Hindlimb muscle (tissue), 1 donor: ENCODE results near the gene CELSR1. TPM values are rescaled to one million over a fixed set of nuclear protein-coding genes. Genes with fewer than 3 reads are reported as not detected.
"Not testable (repeated sequence)": the region's sequence is repeated elsewhere in the genome, so short reads cannot be mapped to it uniquely, and the experiment has no call there.

Source experiments
- DNase-seq: peaks from one replicate; pipeline ENCODE4 v3.0.0-alpha.2; 2013
- polyA plus RNA-seq: library from polyadenylated mRNA; unstranded; fragments of 120-200 nt; gene quantifications from one replicate; pipeline ENCODE4 v1.2.1, GENCODE V29; 2013; ENCODE audit not compliant: insufficient read length

CELSR1 gene
- polyA plus RNA-seq, 1 donor: 7.6 TPM

DNA sequence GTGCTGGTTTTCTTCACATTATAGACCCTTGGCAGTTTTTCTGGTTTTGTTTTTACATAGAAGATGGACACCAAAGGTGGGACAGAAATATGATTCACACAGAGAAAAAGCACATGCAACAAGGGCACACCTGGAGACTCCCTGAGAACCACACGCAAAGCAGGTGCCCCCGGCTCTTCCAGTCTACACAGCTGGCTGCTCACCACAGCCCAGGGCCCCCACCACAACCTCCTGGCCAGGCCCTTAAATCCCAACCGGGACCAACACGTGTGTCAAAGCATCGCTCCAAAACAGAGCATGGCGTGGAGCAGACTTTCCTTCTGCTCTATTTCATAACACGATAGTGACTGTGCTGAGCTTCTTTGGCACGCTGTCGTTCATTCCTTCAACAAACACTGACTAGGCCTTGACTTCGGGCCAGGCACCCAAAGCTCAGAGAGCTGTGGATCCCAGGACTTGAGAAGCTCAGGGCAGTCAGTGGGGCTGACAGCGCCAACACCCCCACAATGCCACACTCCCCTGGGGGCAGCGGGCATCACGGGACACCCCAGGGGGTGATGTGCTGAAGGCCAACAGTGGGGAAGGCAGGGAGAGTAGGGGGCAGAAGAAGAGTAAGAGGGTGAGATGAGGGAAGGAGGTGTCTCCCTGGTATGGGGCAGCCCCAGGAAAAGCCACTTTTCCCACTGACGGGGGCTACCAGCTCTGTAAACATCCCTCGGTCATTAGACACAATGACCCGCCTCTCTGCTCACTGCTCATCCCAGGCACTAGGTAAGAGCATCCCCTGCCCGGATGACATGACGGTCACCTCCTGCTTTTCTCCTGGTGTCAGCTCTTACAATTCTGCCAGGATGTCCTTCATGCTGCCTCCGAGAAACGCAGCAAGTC, 26.0 kb downstream of the CELSR1 start:
- no peak for DNase-seq

DNA sequence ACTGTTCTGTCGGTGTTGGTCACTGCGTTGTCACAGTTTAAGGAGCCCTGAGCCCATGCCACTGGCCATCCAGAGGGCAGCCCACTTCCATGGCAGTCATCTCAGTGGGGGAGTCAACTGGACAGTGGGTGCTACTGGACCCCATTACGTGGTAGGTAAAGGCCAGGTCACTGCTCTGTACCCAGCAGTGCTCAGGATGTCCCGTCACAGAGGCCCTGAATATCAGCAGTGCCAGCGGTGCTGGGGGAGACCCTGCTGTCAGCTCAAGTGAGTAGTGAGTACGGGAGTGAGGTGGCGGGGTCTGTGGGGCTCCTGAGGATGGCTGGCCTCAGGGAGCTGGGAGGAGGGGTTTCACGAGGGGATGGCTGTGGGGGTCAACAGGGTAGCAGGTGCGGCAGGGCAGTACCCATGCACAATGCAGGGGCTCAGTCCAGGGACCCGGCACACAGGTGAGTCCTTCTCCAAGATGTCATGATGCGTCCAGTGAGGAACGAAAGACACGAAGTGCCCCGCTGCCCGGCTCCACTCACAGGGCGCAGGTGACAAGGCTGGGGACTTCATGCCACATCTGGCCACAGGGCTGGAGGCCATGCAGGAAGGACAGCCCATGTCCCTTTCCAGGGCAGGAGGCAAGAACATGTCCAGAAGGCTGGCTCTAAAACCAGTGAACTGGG, 27.9 kb downstream of the CELSR1 start:
- DNase-seq: no peak

DNA sequence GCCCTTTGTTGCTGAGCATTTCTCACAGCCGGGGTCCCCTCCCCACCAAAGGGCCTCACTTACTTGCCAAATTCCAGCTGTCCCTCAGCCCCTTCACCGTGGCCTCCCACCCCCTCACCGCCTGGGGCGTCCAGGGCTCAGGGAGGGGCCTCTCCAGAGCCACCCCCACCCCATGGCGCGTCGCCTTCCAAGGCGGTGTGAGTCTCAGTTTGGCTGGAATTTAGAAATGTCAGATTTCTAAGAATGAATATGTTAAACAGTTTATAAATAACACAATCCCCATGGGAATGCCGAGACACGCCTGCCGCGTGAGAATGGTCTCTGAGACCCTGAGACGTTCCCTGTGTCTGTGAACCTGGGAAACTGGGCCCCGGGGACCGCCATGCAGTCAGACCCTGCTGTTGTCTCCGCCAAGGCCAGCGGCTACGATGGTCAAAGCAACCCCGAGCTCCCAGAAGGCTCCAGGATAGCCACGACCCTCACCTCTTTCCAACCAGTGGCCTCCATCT, 28.9 kb downstream of the CELSR1 start:
- no peak for DNase-seq

DNA sequence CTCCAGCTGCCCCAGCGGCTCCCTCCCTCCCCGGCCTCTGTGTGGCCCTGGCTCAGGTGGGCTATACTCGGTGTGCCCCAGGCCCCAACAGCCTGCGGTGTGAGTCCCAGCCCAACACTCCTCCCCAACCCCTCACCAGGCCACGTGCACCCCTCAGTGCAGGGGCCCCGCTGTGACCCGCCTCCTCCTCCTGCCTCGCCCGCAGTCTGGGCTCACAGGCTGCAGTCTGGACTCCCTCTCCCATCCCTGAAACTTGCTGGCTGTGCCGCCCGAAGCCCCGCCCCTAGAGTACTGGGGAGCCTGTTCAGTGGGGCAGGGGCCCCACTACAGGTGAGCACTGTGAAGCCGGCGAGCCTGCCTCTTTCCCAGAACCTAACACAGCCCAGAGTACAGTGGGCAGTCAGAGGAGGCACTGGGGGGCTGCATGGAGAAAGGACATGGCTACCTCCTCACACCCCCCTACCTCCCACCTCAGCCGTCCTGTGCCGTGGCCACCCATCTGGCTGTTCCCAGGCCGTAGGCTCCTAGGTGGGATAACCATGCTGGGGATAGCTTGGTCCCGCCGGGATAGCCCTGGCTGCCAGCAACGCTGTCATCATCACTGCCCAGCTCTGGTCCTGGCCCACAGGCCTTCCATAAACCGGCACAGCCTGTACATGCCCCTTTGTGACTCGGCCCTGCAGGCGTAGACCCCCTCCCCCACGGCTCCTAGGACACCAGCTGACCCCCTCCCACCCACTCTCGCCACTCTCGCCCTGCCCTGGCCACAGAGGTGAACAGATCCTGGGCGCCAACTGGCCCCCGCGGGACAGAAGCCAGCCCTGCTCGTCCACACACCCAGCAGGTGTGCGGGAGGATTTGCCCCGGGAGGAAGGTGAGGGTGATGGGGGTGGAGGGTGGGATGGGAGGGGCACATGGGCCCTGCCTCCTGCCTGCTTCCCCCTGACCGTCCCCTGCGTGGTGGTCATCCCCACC, 29.7 kb downstream of the CELSR1 start:
- DNase-seq: no peak

DNA sequence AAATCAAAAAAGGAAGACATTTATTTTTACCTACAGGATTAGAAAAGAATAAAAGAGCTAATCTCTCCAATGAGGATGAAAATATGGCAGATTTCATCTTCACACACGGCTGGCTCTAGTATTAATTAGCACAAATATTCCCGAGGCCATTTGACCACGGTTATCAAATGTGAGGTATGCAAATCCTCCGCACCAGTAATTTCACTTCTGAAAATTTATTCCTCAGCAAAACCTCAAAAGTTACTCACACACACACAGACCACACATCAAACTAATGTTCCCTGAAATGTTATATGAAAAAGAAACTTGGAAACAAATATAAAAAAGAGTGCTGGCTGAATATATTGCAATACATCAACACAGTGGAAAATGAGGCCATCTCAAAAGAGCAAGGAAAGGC, 32.8 kb downstream of the CELSR1 start:
- DNase-seq: no peak

DNA sequence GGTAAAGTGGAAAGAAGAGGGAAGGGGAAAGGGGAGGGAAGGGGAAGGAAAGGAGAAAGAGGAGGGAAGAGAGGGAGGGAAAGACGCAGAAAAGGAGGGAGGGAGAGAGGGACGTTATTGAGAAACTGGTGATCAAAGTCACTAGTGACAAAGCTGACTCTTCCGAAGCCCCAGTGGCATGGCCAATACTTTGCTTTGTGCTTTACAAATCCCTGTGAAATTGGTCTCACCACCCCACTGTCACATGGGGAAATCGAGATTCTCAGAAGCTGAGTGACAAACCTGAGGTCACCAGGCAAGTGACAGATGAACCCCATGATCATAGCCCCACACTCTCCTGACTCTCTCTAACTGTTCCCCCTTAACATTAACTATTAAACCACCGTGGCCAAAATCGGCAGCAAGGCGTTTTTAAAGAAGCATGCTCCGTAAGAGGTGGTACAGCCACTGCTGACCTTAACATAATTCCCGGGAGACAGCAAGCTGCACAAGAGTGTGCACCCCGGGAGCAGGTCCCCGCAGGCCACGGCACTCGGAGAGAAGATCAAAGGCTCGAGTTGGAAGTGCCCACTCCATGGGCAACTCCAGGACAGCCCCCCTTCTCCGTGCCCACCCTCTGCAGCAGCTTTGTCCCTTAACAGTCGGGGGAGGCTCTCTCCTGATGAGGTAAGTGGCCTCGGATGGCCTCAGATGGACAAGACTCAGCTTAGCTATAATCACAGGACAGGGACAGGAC, 34.8 kb downstream of the CELSR1 start:
- no peak for DNase-seq

DNA sequence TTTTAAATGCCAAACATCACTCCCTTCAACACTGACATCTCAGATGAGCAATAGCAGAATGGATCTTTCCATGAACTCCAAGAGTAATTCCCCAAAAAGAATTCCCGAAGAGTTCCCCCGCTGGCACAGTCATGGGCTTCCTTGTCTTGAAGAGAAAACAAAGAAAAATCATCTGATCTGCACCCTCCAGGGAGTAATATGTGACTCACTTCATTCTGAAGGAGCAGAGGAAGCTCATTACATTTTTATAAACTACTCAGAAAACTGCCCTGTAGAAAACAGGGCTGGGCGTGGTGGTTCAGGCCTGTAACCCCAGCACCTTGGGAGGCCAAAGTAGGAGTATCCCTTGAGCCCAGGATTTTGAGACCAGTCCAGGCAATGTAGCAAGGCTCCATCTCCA, 35.7 kb downstream of the CELSR1 start:
- no peak for DNase-seq

DNA sequence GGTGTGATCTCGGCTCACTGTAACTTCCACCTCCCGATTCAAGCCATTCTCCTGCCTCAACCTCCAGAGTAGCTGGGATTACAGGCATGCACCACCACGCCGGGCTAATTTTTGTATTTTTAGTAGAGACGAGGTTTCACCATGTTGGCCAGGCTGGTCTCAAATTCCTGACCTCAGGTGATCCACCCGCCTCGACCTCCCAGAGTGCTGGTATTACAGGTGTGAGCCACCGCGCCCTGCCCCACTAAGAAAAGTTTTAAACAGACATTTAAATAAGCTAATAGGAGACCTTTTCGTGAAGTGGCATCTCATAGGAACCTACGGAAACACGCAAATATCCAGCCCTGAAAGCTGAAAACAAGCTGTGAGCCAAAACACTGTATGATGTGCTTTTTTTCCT, 36.2 kb downstream of the CELSR1 start:
- not testable (repeated sequence) for DNase-seq

DNA sequence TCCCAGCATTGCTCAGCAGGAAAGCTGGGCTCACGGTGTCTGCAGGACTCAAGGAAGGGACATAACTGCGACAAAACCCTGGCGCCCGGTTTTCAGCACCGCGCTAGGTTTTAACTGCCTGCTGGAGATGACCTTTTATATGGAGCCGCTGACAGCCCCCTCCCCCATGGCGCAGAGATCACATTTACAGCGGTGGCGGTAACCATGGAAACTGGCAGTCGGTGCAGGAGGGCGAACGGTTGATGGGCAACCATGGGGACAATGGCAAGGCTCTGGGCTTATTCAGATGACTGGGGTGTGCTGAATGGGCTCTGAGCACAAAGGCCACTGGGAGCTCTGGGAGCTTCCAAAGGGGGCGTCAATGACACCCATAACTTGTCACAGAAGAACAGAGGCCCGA, 37.2 kb downstream of the CELSR1 start:
- no peak for DNase-seq

DNA sequence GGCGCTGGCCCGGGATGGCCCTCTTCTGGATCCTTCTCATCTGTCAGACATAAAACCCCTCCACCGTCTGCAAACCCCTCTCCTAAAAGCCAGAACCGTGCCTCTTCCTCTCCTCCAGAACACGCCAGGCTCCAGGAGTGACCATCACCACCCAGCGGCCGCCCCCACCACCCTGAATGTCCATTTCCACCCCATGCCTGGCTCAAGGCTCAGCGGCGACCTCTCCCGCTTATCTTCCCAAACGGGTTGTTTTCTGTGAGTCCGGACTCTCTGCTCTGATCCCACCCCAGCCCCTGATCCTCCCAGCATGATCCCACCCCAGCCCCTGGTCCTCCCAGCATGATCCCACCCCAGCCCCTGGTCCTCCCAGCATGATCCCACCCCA, 37.6 kb downstream of the CELSR1 start:
- DNase-seq: no peak

DNA sequence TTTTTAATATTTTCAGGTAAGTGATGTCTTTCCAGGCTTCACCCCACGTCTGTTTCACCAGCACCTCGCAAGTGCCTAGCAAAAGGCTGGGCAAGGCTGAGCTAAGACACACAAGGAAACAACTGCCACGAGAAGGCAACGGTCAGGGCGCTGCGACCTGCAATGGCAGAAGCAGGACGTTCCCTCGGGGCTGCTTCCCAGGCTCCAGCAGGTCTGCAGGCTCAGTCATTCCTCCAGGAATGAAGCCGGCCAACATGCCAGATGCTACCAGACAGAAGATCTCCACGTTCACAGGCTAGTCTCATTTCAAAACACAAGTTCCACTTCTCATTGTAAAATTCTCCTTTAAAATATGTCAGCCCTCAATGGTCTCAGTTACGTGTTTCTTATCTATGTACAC, 45.5 kb downstream of the CELSR1 start:
- DNase-seq: no peak

DNA sequence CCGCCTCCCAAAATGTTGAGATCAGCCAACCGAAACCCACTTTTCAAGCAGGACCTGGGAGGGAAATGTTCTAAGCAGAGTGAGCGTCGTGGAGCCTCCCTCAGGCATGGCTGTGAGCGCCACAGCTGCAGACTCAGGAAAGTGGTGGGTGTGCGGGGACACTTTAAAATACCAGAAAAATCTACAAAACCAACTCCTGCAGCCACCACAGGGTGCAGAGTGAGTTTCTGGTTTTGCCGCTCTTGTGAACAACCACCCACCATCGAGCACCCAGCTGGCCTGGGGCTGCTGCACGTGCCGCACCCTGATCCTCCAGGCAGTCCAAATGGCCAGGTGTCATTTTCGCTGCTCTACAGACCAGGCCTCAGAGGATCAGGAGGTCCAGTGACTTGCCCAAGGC, 46.9 kb downstream of the CELSR1 start:
- no peak for DNase-seq

DNA sequence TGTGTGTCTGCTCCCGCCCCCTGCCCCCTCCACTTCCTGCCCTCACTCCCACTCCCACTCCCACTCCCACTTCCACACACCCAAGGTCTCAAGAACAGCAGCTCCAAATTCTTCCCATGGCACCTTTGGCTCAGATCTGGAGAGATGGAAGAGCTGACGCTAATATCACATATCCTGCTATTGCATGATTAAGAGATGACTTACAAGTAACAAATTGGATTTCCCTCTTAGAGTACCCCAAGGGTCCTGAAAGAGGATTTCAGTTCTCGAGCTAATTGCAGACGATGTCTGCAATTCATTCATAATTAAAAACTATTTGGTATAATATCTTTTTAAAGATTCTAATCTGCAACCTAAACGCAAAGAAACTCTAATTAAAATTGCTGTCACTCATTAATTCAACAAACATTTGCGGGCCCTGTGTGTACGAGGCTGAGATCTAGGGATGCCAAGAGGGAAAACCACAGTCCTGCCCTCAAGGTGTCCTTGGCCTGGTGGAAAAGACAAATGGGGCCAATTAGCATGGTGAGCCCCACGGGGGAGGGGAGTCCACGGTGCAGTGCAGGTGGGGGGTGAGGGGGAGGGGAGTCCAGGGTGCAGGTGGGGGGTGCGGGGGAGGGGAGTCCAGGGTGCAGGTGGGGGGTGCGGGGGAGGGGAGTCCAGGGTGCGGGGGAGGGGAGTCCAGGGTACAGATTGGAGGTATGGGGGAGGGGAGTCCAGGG, 50.3 kb downstream of the CELSR1 start:
- DNase-seq: no peak

DNA sequence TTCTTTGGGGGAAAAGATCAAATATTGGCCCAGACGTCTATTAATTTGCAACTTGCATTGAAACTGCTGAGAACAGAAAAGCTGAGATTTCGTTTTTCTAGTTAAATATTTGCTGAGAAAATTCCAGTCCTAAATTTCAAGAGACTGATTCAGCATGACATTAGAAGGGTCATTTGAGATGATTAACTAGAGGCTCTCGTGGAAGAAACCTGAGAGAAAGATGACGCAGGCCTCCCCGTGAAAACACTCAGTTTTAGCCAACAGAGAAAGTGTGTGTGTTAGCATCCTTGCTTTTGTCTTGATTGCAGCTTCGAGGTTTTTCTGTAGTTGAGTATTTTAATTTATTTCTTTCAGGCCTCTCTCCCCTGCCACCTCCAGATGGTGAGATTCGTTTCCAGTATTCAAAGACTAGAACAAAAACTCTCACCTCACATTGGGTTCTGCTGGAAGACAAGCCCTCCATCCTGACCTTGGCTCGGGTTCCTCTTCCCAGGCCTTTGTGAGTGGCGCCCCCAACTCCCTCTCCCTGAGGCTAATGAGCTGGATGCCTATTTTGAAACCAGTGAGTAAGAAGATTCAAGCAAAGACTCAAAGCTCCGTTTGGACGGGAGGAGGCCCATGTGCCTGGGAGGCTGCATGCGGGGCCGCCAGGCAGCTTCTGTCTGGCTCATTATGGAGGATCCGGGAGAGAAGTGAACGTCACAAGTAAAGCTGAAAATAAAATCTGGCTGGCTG, 52.4 kb downstream of the CELSR1 start:
- no peak for DNase-seq

DNA sequence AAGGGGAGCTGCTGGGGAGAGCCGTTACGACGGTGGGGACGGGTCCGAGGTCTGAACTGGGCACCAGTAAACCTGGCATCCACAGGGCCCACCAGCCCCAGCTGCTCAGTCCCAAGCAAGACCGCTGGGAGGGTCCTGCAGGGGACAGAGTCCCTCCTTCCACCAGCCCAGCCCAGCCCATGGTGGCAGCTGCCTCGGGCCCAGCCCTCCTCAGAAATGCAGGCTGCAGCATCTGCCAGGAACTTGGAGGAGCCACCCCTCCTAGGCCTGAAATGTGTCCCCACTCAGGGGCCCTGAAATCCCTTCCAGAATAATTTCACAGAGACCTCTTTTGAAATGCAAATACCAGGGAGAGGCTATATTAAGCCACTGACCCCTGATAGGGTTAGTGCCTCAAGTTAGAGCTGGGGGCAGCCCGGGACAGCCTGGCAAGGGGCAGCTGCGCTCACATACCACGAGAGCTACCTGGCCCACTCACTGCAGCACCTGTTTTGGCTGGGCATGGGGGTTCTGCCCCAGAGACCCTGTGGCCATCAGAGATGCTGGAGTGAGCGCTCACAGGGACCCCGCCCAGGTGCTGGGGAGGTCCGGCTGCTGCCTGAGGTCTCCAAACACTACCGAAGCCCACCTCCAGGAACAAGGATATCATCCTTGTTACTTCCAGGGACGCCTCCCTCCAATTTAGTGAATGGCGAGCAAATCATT, 53.1 kb downstream of the CELSR1 start:
- no peak for DNase-seq

DNA sequence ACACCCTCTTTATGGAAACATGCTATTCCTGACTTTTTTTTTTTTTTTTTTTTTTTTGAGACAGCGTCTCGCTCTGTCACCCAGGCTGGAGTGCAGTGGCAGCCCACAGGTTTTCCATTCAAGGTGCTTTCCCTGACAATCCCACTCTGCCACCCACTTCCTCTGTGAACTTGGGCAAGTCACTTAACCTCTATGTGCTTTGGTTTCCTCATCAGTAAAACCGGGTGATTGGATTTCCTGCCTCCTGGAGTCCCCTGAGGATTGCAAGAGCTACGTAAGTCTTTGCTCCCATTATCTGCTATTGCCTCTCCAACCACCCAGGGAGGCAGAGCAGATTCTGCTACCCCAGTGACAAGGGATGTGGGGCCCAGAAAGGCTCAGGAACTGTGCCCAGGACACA, 54.1 kb downstream of the CELSR1 start:
- no peak for DNase-seq

DNA sequence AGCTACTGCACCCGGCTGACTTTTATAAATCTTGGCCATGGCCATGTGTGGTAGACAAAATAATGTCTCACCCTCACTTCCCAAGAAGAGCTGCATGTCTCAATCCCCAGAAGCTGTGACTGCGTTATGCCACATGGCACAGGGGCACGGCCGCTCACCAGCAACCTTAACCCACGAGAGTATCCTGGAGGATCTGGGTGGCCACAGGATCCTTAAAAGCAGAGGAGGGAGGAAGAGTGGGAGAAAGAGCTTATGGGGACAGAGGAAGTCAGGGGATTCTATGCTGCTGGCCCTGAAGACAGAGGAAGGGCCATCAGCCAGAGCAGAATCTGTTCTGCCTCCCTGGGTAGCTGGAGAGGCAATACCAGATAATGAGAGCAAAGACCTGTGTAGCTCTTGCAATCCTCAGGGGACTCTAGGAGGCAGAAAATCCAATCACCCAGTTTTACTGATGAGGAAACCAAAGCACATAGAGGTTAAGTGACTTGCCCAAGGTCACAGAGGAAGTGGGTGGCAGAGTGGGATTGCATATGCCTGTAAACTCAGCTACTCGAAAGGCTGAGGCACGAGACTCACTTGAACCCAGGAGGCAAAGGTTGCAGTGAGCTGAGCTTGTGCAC, 55.3 kb downstream of the CELSR1 start:
- DNase-seq: no peak

DNA sequence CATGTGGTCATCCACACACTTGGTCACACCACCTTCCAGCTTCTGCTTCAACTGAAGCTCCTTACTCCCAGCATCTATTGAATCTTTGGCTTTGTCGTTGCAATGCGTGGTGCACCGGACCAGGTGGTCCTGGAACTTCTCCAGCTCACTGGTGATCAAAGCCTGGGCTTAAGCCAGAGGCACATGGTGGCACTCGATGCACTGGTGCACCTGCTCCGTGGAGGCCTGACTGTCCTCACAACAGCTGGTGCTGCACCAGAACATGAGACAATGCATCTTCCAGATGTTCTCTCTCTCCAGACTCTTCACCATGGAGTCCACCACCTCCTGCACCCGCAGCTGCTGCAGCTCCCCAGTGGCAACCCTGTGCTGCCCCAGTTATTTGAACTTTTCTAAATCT, 56.0 kb downstream of the CELSR1 start:
- DNase-seq: no peak

DNA sequence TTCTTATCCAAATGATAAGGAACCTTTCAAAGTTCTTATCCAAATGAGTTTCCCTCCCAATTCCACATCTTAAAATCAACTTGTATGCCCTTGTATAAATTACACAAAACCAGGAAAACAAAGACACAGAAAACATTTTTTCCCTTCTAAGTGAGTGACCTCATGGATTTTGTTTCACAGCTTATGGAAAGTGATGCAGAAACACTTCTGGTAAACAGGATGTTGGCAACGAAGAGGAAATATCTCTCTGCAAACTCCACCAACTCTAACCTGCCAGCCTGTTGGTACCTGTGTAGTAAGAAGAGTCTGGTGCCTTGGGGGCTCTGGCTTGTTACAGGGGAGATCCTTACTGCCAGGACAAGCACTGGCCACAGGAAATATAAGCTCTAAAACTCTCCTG, 57.0 kb downstream of the CELSR1 start:
- DNase-seq: no peak

DNA sequence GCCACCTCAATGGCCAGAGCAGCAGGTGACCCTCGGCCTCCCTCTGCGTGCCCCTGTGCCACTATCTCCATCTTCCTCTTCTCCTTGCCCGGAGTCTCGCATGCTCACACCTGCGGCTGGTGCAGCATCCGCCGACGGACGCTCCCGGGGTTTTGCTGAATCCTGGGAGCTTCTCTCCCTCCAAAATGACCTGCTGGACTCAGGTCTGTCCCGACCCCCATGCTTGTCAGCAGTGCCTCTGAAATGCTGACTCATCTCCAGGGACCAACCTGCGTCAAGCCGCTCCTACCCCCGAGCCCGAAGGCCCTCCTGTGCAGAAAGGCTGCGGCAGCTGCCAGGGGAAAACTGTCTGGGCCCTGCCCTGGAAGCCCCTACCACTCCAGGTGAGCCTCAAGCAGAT, 58.4 kb downstream of the CELSR1 start:
- no peak for DNase-seq
